Mesothelial cell of epicardium (in vitro differentiated cells): ENCODE results near the gene ATF1. TPM values are rescaled to one million over a fixed set of nuclear protein-coding genes. Genes with fewer than 3 reads are reported as not detected.

Experiments used
- DNase-seq, 2 experiments: peaks; one replicate each; pipeline ENCODE4 v3.0.0; 2021; ENCODE audit warnings: low spot score in 2 of 2; ENCODE audit not compliant: unreplicated experiment in 2 of 2
- H3K27ac Mint-ChIP-seq: 2 replicates; pipeline ENCODE4 v1.8.0; 2021; ENCODE audit warnings: mixed read lengths
- H3K27me3 Mint-ChIP-seq: 2 replicates; pipeline ENCODE4 v1.8.0; 2021; ENCODE audit warnings: low read depth, mixed read lengths
- H3K36me3 Mint-ChIP-seq: 2 replicates; pipeline ENCODE4 v1.8.0; 2021; ENCODE audit warnings: mixed read lengths
- H3K4me1 Mint-ChIP-seq: 2 replicates; pipeline ENCODE4 v1.8.0; 2021; ENCODE audit warnings: mixed read lengths
- H3K4me3 Mint-ChIP-seq: 2 replicates; pipeline ENCODE4 v1.8.0; 2021; ENCODE audit warnings: mild to moderate bottlenecking, moderate library complexity, mixed read lengths
- H3K9me3 Mint-ChIP-seq: 2 replicates; pipeline ENCODE4 v1.8.0; 2021; ENCODE audit warnings: mixed read lengths
- CTCF ChIP-seq: fragments of 200-600 bp; sonication (generic); IDR thresholded peaks from one replicate; pipeline ENCODE4 v1.5.0; 2021; ENCODE audit warnings: antibody characterized with exemption; ENCODE audit not compliant: unreplicated experiment
- total RNA-seq: library from RNA; stranded (reverse); gene quantifications from 3 replicates; pipeline ENCODE4 v1.2.1, GENCODE V29; 2021

Gene ATF1
- total RNA-seq, 1 donor from 2014 or later: 27.9 TPM

- H3K4me1 Mint-ChIP-seq: peaks cover 1% of the 10 kb centered on the region
- H3K4me3 Mint-ChIP-seq: no peak overlapping the region
- no peak for DNase-seq
- H3K27ac Mint-ChIP-seq: no peak overlapping the region
- H3K9me3 Mint-ChIP-seq: peaks cover 9% of the 10 kb centered on the region
- peaks cover 20% of the 10 kb centered on the region for H3K36me3 Mint-ChIP-seq
- TF ChIP-seq CTCF: no peak
- H3K27me3 Mint-ChIP-seq: no peaks in the 10 kb centered on the region
Measured at GRCh38 chr12:50778663-50779590, 15.0 kb downstream of the ATF1 start.

GRCh38 chr12:50780013-50780412, 16.1 kb downstream of the ATF1 start:
- no peak overlapping the region for H3K4me3 Mint-ChIP-seq
- peaks cover 1% of the 10 kb centered on the region for H3K4me1 Mint-ChIP-seq
- no peak overlapping the region for H3K27ac Mint-ChIP-seq
- no peak for TF ChIP-seq CTCF
- H3K9me3 Mint-ChIP-seq: peaks cover 9% of the 10 kb centered on the region
- H3K36me3 Mint-ChIP-seq: peaks cover 21% of the 10 kb centered on the region
- DNase-seq: no peak
- H3K27me3 Mint-ChIP-seq: no peaks in the 10 kb centered on the region

GRCh38 chr12:50784501-50784900, 20.6 kb downstream of the ATF1 start:
- peaks cover 38% of the 10 kb centered on the region for H3K36me3 Mint-ChIP-seq
- H3K4me1 Mint-ChIP-seq: no peaks in the 10 kb centered on the region
- no peaks in the 10 kb centered on the region for H3K27me3 Mint-ChIP-seq
- H3K27ac Mint-ChIP-seq: no peak overlapping the region
- no peak for DNase-seq
- H3K9me3 Mint-ChIP-seq: peaks cover 15% of the 10 kb centered on the region
- no peak for TF ChIP-seq CTCF
- H3K4me3 Mint-ChIP-seq: no peak overlapping the region

- H3K4me3 Mint-ChIP-seq: no peak overlapping the region
- peaks cover 36% of the 10 kb centered on the region for H3K36me3 Mint-ChIP-seq
- H3K4me1 Mint-ChIP-seq: no peaks in the 10 kb centered on the region
- DNase-seq: no peak
- TF ChIP-seq CTCF: no peak
- H3K9me3 Mint-ChIP-seq: peaks cover 14% of the 10 kb centered on the region
- no peaks in the 10 kb centered on the region for H3K27me3 Mint-ChIP-seq
- H3K27ac Mint-ChIP-seq: peak overlapping the region; percentile 34
Measured at GRCh38 chr12:50785406-50786001, 21.6 kb downstream of the ATF1 start.

GRCh38 chr12:50786498-50787231, 22.8 kb downstream of the ATF1 start:
- peak overlapping the region; percentile 86 for H3K27ac Mint-ChIP-seq
- no peak for TF ChIP-seq CTCF
- H3K9me3 Mint-ChIP-seq: peaks cover 14% of the 10 kb centered on the region

More at GRCh38 chr12:50786498-50787231, 22.8 kb downstream of the ATF1 start:
- no peaks in the 10 kb centered on the region for H3K27me3 Mint-ChIP-seq
- H3K36me3 Mint-ChIP-seq: peaks cover 39% of the 10 kb centered on the region
- H3K4me1 Mint-ChIP-seq: no peaks in the 10 kb centered on the region
- no peak overlapping the region for H3K4me3 Mint-ChIP-seq
- no peak for DNase-seq
